GM19035 (cell line): Measurements from ENCODE around the gene MAPK10.

Experiments
- ATAC-seq: cut with Tn5 transposase; IDR thresholded peaks from one replicate; pipeline ENCODE4 v1.9.1; 2021; ENCODE audit not compliant: unreplicated experiment

MAPK10 gene

DNA sequence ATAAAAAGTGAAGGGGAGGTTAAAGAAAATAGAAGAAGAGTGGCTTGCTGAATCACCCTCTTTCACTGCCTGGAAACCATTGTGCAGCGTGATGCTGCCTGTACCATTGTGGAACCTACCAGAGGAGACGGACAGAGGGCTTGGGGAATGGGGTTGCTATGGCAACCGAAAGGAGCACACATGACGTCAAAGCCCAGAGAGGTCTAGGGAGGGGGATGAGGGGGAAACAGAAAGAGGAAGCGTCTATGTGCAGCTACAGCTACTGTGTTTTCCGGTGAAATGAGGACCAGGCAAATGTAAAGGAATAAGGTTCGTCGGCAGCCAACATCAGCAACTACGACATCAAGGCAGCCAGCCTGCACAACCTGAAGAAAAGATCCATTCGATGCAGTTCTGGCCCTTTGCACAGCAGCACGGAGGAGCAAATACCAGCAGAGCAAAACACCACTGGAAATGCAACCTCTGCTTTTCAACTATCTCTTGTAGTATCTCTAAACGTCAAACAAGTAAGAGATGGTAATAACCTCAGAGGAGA, at the start of gene MAPK10:
Gene MAPK10 (minus strand): TSS at position 110 of the 535 bp plus-strand sequence.
- peak; percentile 94 for ATAC-seq

DNA sequence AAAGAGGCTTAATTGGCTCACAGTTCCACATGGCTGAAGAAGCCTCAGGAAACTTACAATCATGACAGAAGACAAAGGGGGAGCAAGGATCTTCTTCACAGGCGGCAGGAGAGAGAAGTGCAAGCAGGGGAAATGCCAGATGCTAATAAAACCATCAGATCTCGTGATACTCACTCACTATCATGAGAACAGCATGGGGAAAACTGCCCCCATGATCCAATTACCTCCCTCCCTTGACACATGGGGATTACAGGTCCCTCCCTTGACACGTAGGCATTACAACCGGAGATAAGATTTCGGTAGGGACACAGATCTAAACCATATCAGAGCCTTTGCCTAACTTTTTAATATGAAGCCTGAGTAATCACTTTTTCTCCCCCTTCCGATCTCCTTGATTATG, 43.7 kb upstream of the MAPK10 start:
- no peak for ATAC-seq

DNA sequence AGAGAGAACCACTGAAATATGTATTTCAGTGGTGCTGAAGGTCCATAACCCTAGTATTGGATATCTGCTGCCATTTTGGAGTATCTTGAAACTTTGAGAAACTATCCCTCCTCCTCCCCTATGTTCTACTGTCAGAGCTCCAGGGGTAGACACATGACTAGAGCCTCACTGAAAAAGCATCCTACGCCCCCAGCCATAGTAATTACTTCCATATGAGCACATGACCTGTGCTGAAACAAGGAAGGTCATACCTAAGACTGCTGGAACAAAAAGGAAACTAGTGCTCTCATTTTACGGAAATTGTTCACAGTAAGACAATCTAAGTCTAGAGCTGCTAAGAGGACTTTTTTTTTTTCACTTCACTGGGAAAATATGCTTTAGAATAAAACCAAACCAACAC, 42.0 kb upstream of the MAPK10 start:
- no peak for ATAC-seq

DNA sequence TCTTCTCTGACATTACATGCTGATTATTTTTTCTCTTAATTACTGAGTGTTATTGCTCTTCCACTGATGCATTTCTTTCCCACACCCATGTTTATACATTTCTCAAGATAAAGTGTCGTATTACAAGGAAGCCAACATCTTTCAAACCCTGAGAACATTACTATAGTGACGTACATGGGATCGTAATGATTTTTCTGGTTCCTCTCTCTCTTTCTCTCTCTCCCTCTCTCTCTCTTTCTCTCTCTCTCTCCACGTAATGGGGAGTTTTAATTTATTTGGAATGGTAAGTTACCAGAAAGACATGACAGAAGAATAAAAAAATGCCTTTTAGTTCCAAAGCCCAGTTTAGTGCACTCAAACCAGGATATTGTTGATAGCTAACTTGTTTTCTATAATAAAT, 40.4 kb upstream of the MAPK10 start:
- no peak for ATAC-seq

DNA sequence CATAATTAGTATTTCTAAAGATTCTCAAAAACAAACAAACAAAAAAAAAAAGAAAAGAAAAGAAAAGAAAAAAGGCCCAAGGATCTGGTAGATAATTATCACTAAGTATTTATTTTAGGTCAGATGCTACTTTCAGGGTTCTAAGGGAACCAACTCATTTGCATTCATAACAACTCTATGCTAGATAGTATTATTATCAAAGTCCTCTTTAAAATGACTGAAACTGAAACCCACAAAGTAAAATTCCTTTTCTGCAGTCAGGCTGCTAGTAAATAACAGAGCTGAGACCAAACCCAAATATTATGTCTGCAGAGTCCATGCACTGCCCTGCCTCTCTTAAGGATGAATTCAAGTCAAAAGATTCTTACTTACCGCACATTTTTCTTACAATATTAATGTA, 38.3 kb upstream of the MAPK10 start:
- ATAC-seq, result peak; percentile 94

DNA sequence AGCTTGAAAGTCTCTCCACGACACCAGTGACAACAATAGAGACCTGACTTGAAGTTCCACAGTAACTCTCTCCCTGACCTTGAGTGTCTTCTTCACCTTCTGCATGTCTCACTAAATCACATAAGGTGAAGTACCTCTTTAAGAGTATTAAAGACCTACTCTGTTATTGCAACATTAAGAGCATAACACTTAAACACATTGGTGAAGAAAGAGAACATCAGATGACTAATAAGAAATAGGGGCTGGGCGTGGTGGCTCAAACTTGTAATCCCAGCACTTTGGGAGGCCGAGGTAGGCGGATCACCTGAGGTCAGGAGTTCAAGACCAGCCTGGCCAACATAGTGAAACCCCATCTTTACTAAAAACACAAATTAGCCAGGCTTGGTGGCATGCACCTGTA, 33.9 kb upstream of the MAPK10 start:
- no peak for ATAC-seq

DNA sequence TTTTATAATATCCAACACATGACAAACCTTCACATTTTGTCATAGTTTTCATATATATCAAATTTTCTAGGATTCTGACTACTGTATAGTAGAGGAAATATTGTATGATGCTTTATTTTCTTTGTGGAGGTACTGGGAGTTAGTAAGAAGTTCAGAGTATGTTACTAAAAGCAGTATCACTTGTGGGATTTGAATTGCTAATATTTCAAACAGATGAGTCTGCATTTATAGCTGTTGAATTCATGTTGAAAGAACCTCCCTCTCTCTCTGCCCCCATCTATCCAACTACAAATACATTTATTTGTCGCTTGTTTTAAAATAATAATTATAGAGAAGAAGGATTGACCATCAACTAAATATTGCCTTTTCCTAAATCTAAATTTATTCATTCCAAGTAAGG, 29.8 kb upstream of the MAPK10 start:
- ATAC-seq, result no peak

DNA sequence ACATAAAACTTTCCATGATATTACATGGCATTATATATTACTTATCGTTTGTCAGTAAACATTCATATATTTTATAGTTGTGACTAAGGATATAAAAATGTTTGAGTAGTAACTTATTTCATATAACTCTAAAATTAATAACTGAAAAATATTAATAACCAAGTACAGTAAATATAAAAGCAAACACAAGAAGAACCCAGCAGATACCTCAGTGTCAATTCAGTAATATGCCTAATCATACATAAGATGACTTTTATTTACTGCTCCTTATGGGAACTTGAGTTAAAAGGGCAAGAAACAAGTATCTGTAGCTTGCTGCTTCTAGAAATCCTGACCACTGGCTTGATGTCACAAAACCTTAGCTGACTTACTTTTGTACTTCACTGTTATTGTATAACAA, 28.4 kb upstream of the MAPK10 start:
- no peak for ATAC-seq

DNA sequence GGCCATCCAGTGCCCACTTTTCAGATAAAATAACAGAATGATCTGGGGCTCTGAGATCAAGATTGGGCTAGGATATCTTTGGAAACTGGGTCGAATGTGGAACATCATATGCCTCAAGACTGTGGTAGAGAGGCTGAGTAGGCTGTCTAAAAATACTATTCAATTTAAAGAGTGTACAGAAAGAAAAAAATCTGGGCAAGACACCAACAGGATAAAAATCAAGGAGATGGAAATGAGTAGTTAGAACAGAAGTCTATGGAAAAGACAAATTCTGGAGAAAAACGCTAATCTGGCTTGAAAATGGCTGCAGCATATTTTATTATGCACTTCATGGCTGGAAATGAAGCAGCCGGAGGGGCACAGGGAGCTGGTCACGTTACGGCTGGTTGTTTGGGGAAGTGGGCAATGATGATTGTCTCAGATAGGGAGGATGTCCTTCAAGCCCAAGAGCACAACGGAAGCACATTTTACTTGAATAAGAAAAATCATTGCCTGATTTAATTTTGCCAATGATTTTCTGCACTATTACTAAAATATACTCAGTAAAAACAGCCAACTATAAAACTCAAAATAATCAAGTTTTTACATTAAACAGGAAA, 27.1 kb upstream of the MAPK10 start:
- ATAC-seq, result no peak

DNA sequence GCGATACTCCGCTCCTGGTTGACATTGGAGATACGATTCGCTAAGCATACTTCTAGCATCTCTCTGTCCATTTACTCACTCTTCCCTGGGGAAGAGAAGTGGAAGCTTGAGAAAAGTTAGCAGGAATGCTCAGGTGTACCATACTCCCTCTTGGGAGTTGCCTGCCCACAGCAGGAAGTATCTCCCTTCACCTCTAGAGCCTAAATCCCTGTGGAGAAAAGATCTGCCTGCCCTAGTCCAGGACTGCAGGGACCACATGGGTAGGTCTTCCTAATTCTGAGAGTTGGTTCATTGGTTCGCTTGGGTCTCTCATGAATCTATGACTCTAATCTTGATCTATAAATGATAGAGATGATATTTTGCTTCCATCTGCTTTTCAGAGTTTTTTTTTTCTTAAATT, 26.3 kb upstream of the MAPK10 start:
- no peak for ATAC-seq

DNA sequence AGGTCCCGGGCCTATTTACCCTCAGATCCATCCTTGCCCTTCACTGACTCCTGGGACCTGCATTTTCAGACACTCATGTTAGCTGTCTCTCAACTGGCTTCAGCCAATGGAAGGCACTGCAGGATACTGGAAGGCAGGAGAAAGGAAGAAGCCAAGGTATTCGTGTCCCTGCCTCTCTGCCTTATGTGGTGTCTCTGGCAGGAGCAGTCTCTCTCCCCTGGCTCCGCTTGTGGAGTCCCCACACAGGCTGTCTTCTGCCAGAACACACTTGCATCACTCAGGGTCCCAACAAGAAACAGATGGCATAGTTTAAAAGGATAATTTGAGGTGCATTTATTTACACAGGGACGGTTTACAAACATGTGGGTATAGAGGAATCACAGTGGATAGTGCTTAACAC, 21.6 kb upstream of the MAPK10 start:
- ATAC-seq, result no peak

DNA sequence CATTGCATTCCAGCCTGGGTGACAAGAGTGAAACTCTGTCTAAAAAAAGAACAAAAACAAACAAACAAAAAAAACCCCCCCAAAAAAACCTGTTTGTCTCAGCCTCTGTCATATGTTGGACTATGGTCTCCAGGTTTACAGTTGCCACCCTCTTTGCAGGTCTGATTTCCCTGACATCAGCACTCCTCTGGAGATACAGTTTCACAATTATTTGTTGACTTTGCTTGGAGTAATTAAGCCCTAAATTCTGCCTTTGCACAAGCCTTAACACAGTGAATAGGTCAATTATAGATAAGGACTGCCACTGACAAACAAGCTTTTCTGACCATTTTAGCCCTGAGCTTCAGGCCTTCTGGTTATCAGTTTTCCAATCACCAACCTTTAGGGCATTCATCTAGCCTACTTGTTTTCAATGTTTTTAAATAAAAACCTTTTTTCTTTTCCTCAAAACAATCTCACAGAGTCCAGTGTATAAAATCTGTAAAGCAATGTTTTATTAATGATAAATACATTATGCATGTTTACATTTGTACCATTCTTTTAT, 20.4 kb upstream of the MAPK10 start:
- ATAC-seq, result no peak

DNA sequence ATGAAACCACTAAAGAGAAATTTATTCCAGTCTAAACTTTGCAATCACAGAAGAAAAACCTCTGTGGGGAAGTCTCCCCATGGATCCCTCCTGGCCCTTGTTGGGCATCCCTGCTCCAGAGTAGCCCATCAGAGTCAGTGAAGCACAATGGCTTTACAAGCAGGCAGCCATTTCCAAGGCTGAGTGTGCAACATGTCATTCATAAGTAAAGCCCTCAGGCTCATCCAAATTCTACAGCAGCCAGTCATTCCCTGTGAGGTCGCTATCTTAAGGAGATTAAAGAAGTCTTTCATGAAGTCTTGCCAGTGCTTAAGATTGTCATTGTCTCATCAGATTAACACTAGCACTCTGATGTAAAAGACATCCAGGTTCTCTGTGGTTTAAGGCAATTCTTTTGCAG, 17.0 kb upstream of the MAPK10 start:
- no peak for ATAC-seq

DNA sequence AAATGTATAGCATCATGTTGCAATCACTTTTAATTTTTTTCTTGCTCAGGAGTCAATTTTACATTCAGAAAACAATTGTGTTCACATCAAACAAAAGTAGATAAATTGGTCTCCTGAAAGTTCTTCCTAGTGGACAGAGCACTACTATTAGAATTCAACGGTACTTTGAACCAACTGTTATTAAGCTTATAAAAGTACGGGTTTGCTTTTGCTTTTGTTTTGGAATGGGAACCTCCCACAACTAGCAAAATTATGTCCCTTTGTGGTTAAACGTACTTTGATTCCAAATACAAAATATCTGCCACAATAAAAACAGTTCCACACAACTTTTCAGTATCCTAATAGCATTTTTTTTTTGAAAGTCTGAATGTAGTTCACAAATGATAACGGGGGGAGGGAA, 8.6 kb upstream of the MAPK10 start:
- no peak for ATAC-seq

DNA sequence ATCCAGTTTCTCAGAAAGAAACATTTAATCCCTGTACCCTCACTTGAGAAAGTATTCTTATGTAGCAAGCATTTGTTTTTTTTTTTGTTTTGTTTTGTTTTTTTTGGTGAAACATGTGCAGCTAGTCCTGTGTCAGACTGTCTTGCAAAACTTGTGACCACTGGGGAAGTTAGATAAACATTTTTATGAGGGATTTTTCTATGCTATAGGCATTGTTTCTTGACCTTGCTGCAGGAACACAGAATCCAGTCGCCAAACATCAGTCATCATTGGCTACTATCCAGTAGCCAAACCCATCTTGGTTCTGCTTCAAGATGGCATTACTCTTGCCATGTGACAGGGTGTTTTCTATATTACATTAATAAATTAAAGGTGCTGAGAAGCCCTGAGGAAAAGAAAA, 7.7 kb upstream of the MAPK10 start:
- no peak for ATAC-seq

DNA sequence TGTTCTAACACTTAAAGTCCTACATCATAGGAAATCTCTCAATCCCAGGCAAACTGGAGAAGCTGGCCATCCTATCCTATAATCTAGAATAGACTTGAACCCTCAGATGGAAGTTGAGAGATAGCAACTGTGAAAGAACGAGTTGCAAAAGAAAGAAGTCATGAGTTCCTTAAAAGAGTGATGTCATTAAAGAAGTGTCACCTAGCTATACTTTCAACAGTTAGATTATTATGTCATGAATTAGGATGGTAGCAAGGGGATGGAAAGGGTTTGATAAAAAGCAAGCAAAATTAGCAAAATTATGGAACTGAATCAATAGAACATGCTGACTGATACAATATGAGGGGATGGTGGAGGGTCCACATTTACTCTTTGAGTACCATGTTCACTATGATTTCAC, 7.1 kb upstream of the MAPK10 start:
- no peak for ATAC-seq

DNA sequence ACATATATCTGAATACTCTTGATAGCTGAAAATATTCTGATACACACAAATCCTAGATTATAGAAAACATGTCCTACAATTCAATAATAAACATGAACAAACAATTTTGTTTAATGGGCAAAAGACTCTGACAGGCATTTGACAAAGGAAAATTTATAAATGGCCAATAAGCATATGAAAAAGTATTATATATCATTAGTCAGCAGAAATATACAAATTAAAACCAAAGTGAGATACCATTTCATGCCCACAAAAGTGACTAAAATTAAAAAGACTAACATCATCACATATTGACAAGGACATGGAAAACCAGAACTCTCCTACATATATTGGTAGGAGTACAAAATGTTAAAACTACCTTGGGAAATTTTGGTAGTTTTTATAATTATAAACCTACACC, 2.7 kb upstream of the MAPK10 start:
- ATAC-seq, result no peak

DNA sequence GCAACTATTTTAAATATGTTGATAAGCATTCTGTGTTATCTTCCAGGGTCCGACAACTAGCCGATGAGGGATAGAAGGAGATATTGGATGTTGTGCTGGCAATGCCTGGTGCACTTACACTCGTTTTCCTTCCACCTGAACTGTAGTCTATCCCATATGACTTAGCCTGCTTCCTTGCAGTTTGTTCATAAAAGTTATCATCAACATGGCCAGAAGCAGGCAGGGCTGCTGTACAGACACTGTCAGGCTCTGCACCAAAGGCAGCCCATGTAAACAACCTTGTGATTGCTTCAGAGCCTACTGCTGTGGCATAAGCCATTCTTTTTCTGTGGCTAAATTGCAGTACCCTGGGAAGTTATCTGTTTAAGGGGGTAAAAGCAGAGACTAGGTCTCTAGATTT, 1.6 kb downstream of the MAPK10 start:
- no peak for ATAC-seq

DNA sequence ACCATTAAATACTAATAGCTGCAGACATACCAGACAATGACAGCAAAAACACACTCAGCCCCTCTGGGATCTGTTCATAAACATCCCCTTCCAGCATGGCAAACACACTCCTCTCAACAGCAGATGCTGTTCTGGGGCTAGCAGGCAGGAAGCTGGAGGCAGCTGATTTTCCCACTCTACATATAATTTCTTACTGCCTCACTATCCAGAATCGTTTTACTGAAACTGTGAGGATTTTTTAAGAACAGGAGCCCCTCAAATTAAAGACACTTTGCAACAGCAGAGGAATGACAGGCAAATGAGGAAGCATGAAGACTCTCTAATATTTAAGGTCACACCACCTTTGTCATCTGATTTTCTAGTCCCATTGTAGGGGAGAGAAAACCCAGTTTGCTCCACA, 2.2 kb downstream of the MAPK10 start:
- no peak for ATAC-seq

DNA sequence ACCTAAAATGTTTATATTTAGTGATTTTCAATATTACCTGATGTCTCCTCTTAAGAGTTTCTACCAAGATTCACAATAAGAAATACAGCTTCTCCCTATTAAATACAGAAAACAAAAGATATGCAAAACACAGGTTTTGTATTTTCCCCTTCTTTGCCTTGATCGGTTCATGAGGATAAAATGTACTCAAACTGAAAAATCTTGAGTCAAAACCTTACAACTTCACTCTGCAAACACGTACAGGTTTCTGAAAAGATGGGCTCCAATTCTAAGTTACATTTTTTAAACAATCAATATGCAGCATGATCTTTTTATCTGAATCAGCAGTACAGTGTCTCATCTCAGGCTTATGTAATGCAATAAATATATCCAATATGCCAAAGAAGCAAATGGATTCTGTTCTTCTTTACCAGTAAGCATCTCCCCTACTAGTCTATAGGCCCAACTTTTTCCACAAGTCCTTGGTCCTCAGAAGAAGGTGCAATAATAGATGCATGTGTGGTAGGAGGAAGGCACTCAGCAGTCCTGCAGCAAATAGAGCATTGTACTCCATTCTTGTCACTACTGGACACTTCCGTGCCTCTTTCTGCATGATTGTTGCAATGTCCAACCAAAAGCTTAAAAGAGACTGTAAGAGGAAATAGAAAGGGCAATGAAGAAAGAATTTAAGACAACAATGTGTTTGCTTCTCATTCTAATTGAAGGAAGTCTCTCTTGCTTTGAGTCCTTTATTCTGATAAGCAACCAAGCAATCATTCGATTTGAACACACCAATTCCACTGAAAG, 3.2 kb downstream of the MAPK10 start:
- peak; percentile 31 for ATAC-seq

DNA sequence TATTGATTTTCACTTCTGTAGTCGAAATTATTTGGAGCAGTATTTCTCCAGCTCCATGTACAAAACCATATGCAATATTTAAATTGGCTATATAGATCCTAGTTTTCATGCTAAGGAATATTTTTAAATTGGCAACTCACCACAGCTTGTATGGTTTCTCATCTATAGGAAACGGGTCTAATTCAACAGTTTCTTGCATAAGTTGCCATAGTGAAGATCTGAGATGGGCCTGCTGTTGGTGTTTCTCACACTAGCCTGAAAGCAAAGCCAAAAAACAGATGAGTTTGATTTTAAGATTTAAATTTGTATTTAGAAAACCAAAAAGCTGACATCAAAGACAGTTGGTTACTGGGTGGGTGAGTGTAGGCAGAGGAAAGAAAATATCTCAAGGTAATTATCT, 5.5 kb downstream of the MAPK10 start:
- no peak for ATAC-seq

DNA sequence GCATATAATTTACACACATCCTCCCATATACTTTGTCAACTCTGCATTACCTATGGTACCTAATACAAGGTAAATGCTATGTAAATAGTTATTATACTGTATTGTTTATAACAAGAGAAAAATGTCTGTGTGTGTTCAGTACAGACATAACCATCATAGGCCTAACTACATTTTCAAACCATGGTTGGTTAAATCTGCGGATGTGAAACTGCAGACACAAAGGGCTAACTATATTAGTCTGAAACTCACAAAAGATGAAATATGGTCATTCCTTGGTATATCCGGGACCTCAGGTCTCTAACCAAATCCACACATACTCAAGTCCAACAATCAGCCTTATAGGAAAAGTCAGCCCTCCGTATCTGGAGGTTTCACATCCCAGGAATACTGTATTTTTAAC, 13.5 kb downstream of the MAPK10 start:
- ATAC-seq, result no peak
